A549 (cell line): ENCODE measurements around the gene IGF1R.

Experiments used
- CBX2 ChIP-seq: fragments of 200-600 bp; sonication (generic); IDR thresholded peaks from 2 replicates; pipeline ENCODE4 v1.6.1; 2016; ENCODE audit warnings: low read depth, mild to moderate bottlenecking, borderline replicate concordance
- CEBPB ChIP-seq, 2 experiments: fragments of >200 bp in 1 of 2; sonication (Bioruptor Twin) in 1 of 2; formaldehyde crosslinking in 1 of 2; IDR thresholded peaks; 2 replicates each; pipeline ENCODE4 v1.6.1; 2012 to 2016
- CTCF ChIP-seq: fragments of >200 bp; sonication (Bioruptor Twin); formaldehyde crosslinking; IDR thresholded peaks from 3 replicates; pipeline ENCODE4 v1.5.1; 2016
- MYC ChIP-seq: IDR thresholded peaks from 2 replicates; pipeline ENCODE4 v1.6.1; 2012; ENCODE audit warnings: mild to moderate bottlenecking, inconsistent platforms, low read length, improper control_type of control experiment, borderline replicate concordance
- POLR2A ChIP-seq: IDR thresholded peaks from 2 replicates; pipeline ENCODE4 v1.6.1; 2012; ENCODE audit warnings: mild to moderate bottlenecking, low read length
- ZC3H11A ChIP-seq: fragments of 450-650 bp; IDR thresholded peaks from 2 replicates; pipeline ENCODE4 v1.6.1; 2014; ENCODE audit warnings: antibody characterized with exemption, mild to moderate bottlenecking
- ZFP36 ChIP-seq: fragments of 450-650 bp; IDR thresholded peaks from 2 replicates; pipeline ENCODE4 v1.6.1; 2014; ENCODE audit warnings: borderline replicate concordance; ENCODE audit not compliant: partially characterized antibody

GRCh38 chr15:98658831-98659699 lies 10.7 kb downstream of the IGF1R start:
- TF ChIP-seq ZFP36, result no peak
- TF ChIP-seq CTCF, result peak; percentile 94
- TF ChIP-seq CBX2, result no peak
- TF ChIP-seq CEBPB (IDR thresholded peaks at IDR 0.05), result no peak
- TF ChIP-seq POLR2A, result no peak
- no peak for TF ChIP-seq MYC
- no peak for TF ChIP-seq ZC3H11A
